Hematopoietic multipotent progenitor cell treated with erythropoietin and hydrocortisone succinate and interleukin-3 and kit ligand, for 6 days (in vitro differentiated cells): ENCODE results near the gene UBA7.
A peak's percentile ranks its signal among the peaks of the same experiment; 100 is the strongest.
"Not testable (repeated sequence)": the region's sequence is repeated elsewhere in the genome, so short reads cannot be mapped to it uniquely, and the experiment has no call there.

ENCODE experiments used
- DNase-seq: peaks from one replicate; pipeline ENCODE4 v3.0.0-alpha.2; 2015

The UBA7 gene

GRCh38 chr3:49804141-49805041 is 9.4 kb downstream of the UBA7 start:
- peak; percentile 35 for DNase-seq

DNA sequence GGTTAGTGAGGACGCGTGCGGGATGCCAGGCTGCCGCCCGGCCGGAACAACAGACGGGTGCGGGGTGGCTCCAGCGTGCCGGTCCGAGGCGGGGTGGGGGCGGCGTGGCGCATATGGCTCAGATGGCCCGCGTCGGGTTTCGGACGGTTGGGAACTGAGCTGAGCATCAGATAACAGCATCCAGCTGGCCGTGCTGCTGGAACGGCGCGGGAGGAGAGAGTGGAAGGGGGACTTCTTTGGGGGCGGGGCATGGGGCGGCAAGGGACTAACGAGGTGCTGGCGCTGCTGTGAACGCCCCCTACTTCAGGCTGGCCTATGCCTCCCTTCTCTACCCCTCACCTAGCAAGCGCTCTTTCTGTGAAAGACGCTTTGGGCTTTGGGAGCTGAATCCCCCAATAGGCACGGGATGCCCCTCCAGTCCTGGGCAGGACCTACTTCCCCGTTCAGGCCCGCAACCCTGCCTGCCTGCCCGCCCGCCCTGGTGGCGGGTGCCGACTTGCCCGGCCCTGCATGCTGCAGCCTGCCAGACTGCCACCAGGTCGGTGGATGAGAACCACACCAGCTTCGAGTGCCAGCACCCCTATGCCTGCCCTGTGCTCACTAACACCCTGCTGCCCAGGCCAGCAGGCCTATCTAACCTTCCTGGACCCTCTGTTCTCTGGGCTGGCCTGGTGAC is 10.2 kb downstream of the UBA7 start:
- peak; percentile 84 for DNase-seq

DNA sequence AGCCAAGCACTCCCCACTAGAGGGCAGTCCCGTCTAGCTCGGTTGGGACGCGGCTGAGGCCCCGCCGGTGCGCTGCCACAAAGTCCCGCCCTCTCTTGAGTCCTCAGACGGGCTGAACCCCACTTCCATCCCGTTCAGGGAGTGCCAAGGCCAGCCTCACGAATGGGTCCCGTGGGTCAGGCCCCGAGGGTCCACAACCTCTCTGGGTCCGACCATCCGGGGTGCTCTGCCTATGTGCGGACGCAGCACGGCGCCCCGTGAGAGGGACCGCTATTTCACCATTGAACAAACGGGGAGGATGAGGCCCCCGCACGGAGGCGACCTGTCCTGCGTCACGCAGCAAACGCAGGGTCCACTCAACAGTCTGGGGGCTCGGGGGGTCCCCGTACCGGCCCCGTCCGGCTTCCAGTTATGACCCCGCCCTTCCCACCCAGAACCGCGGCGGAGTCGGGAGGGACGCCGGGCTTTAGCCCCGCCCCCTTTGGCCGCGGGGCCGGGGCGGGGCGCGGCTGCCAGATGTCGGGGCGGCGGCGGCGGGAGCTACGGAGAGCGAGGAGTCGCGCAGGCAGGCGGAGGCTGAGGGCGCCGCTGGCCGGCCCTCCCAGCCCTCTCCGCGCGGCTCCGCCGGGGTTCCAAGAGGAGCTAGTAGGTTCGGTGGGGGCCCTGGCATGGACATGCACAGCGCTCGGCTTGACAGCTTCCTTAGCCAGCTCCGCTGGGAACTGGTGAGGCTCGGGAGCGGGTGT is 10.9 kb downstream of the UBA7 start, which contains the start of gene INKA1:
Gene INKA1 (plus strand): TSS at position 543 of the 746 bp plus-strand sequence. CDS start 132 bp downstream, at position 675.
- DNase-seq: peak; percentile 97

DNA sequence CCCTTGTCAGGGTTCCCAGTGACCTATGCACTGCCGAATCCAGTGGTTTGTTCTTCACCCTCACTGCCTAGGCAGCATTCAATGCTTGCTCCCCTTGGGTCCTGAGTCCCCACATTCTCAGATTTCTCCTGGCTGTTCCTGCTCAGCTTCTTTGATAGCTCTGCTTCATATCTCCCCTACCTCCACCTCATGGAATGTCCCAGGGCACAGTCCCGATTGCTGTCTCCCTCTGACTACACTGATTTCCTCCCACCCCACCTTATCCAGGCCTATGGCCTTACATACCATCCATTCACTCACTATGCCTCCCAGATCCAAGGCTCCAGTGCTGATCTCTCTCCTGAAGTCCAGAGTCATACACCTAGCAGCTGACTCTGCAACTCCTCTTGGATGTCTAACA is 12.6 kb downstream of the UBA7 start:
- no peak for DNase-seq

DNA sequence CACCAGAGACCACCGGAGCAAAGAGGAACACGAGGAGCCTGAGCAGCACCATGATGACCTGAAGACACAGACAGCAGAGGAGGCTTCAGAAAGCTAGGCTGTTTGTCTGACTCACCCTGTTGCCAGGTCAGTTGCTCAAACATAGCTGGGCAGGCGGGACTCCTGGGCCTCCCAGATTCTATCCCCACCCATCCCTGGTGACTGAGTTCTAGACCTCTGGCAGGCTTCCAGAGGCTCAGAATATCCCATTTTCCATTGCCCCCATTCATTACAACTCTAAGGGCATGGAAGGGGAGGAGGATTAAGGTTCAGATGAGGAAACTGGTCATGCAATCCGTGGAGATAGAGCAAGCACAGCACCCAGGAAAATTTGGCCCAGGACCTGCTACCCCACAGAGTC is 14.0 kb downstream of the UBA7 start, which contains the start of gene CDHR4:
Gene CDHR4 (minus strand): TSS at position 113 of the 400 bp plus-strand sequence. CDS start 61 bp downstream, at position 52.
- peak; percentile 41 for DNase-seq

- DNase-seq: no peak
Observed at GRCh38 chr3:49799105-49799504, 14.6 kb downstream of the UBA7 start.

GRCh38 chr3:49794926-49795905 is 18.5 kb downstream of the UBA7 start:
- DNase-seq: no peak

GRCh38 chr3:49794431-49794830 is 19.3 kb downstream of the UBA7 start:
- no peak for DNase-seq

DNA sequence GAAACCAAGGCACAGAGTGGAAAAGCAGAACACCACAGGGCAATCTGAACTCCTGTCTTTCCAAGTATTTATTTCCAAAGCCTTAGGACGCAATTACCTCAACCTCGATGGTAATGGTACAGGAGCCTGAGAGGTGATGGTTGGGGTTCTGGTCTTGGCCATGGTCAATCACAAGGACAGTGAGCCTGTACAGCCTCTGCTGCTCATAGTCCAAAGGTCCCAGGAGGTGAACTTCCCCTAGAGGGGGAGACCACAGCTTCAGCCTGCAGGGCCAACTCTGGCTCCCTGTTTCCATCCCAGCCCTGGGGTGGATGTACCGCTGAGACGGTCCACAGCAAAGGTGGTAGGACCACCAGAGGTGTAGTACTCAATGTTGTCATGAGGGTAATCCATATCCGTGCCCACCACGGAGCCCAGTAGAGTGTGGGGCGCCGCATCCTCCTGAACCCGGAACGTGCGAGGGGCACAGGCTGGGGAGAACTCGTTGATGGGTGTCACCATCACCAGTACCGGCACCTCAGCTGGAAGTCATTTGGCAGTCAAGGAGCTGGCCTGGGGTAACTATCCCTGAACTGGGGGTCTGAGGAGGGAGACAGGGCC is 20.2 kb downstream of the UBA7 start:
- no peak for DNase-seq

GRCh38 chr3:49792371-49793150 is 21.2 kb downstream of the UBA7 start:
- DNase-seq: no peak

GRCh38 chr3:49791571-49791970 is 22.2 kb downstream of the UBA7 start:
- DNase-seq: no peak

DNA sequence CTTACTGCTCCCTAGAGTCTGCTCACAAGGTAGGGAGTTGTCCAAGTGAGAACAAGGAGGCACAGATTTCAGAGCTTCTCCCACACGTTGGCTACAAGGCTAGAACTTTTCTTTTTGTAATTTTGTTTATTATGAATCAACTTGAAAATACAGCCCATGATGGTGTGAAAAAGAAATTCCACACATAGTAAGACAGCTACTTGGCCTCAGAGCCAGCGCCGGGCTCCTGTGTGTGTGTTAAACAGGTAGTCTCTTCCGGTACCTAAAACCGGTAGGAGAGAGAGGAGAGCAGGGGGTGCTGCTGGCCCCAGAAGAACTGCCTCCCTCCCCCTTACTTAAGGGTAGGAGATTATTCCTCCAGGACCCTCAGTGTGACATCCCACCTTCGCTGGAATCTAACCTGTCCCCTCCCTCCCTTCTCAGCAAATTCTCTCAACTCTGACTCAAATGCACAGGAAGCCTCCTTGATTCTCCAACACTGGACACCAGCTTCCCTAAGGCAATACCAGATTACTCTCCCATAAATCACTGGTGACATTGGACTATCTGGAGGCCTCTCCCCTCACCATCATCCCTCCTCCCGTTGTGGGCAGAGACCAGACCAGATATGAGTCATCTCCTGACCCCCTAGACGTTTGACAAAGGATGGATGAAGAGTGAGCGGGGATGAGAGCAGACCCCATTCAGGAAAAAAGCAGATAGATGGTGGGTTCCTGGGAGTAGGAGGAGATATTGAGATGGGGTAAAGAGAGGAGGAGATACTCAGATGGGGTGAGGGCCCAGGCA is 22.9 kb downstream of the UBA7 start:
- no peak for DNase-seq

DNA sequence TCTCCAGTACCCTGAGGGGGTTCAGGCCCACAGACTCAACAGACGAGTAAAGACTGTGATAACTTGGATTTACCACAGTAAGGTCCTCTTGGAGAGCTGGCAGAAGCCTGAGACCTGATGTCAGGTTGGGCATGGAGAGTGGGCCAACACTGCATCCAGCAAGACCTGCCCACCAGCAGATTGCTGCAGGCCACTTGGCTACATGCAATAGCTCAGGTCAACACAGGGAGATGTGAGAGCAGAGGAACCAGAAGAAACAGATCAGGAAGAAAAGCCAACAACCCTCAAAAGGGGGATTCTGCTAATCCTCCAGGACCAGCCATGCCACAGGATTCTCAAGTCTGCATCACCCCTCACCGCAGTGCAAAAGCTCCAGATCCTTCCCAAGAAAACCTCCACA is 25.7 kb downstream of the UBA7 start:
- no peak for DNase-seq

DNA sequence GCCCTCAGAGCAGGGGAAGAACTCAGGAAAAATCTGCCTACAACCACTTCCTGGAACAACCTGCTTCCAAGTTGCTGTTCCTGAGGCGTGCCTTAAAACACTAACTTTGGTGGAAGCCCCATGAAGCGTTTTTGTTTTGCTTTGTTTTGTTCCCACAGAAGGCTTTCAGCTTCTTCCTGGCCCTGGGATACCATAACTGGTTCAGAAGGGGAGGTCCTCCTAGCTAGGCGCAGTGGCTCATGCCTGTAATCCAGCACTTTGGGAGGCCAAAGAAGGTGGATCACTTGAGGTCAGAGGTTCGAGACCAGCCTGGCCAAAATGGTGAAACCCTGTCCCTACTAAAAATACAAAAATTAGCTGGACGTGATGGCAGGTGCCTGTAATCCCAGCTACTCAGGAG is 26.2 kb downstream of the UBA7 start:
- DNase-seq: no peak

DNA sequence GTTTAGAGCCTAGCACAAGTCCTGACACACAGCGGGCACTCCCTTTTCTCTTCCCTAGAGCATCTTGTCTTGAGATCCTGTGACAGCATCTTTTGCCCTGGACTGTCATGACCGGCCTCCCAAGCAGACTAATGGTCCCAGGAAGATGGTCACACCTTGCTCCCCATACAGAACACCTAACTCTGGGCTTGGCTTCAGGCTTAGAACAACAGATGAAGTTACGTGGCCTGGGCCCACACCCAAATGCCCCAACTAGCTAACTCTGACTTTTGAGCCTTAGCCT is 26.6 kb downstream of the UBA7 start:
- no peak for DNase-seq

GRCh38 chr3:49786357-49787181 is 27.2 kb downstream of the UBA7 start, which contains the start of gene IP6K1:
Gene IP6K1 (minus strand): TSS chr3:49786542. CDS start chr3:49748040, 38,502 bp downstream.
- DNase-seq: peak; percentile 100

DNA sequence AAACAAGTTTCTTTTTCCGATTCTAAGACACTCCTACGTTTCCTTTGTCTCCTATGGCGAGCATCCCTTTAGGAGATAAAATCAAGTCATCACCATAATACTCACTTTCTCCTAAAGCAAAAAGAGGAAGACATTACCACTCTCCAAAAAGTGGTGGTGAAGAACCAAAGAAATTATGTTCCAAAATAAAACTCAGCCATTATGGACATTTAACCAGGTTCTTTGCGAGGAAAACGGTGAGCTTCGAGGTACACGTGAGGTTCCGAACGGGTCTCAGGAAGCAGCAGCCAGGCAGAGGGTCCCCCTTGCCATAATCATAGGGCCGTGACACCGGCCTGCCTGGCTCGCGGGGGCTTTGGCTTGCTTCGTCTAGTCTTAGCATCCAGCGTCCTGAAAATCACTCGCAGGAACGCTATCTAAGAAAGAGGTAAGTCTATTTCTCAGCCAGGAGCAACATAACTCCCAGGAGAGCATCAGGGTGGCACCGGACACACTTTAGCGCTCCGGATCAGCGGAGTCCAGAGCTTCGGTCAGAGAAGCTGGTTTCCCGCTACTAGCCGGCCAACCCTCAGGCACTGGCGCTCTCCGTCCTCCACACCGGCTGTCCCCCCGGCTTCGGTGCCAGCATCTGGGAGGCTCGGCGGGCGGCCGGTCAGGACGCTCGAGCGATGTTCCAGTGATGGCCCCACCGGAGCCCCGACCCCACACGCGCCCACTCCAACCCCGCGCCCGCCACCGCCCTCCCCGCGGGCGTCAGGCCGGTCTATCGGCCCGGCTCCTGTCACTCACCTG is 28.0 kb downstream of the UBA7 start:
- peak; percentile 65 for DNase-seq

GRCh38 chr3:49782277-49782676 is 31.5 kb downstream of the UBA7 start:
- DNase-seq: not testable (repeated sequence)
